Hepatocyte (in vitro differentiated cells): ENCODE measurements around the gene SNRPB.

Experiments
- EZH2 ChIP-seq: fragments of 200-600 bp; sonication (generic); IDR thresholded peaks from 2 replicates; pipeline ENCODE4 v1.6.1; 2016; ENCODE audit warnings: antibody characterized with exemption, mild to moderate bottlenecking, borderline replicate concordance
- EZH2phosphoT487 ChIP-seq: fragments of 200-600 bp; sonication (generic); IDR thresholded peaks from one replicate; pipeline ENCODE4 v1.6.1; 2018; ENCODE audit warnings: antibody characterized with exemption, mild to moderate bottlenecking, low read depth, moderate library complexity; ENCODE audit not compliant: unreplicated experiment, severe bottlenecking
- TF ChIP-seq, protein P1 (sequence below): fragments of 200-600 bp; sonication (generic); IDR thresholded peaks from 2 replicates; pipeline ENCODE4 v1.5.1; 2016; ENCODE audit warnings: antibody characterized with exemption, mild to moderate bottlenecking; ENCODE audit not compliant: poor library complexity

DNA sequence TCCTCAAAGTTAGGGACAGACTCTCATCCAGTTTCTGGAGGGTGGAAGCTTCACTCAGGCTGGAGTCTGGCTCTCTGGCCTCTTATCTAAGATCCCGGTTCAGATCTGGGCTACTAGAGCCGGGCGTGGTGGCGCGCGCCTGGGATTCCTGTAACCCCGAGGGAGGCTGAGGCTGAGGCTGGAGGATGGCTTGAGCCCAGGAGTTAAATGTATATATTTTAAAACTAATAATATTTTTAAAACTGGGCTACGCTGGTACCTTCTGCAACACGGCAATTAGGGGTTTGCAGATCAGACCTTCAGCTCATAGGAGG, 38.8 kb upstream of the SNRPB start:
- TF ChIP-seq EZH2 (no peak), EZH2phosphoT487 (no peak)
- TF ChIP-seq, protein P1, sequence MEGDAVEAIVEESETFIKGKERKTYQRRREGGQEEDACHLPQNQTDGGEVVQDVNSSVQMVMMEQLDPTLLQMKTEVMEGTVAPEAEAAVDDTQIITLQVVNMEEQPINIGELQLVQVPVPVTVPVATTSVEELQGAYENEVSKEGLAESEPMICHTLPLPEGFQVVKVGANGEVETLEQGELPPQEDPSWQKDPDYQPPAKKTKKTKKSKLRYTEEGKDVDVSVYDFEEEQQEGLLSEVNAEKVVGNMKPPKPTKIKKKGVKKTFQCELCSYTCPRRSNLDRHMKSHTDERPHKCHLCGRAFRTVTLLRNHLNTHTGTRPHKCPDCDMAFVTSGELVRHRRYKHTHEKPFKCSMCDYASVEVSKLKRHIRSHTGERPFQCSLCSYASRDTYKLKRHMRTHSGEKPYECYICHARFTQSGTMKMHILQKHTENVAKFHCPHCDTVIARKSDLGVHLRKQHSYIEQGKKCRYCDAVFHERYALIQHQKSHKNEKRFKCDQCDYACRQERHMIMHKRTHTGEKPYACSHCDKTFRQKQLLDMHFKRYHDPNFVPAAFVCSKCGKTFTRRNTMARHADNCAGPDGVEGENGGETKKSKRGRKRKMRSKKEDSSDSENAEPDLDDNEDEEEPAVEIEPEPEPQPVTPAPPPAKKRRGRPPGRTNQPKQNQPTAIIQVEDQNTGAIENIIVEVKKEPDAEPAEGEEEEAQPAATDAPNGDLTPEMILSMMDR: no peak
